Amniotic epithelial cell (primary cell): ENCODE results near the gene NPM1.
"Not testable (repeated sequence)": the region's sequence is repeated elsewhere in the genome, so short reads cannot be mapped to it uniquely, and the experiment has no call there.

Experiments
- DNase-seq: peaks from one replicate; pipeline ENCODE4 v3.0.0-alpha.2; 2010; ENCODE audit warnings: low read depth

NPM1 gene

GRCh38 chr5:171413153-171413910 lies 25.7 kb downstream of the NPM1 start:
- DNase-seq: no peak

- not testable (repeated sequence) for DNase-seq
Observed at GRCh38 chr5:171413993-171414392, 26.3 kb downstream of the NPM1 start.

GRCh38 chr5:171415115-171415730 lies 27.6 kb downstream of the NPM1 start:
- DNase-seq: no peak

GRCh38 chr5:171416160-171417049 lies 28.8 kb downstream of the NPM1 start:
- no peak for DNase-seq

- peak; percentile 70 for DNase-seq
Observed at GRCh38 chr5:171418316-171418981, 30.8 kb downstream of the NPM1 start.

- DNase-seq: peak; percentile 78
Observed at GRCh38 chr5:171418982-171419687, 31.5 kb downstream of the NPM1 start, which contains the start of gene FGF18. FGF18 (plus strand) TSS chr5:171419647; CDS start chr5:171420200, 553 bp downstream.

- no peak for DNase-seq
Observed at GRCh38 chr5:171419688-171420430, 32.2 kb downstream of the NPM1 start.

- DNase-seq: peak; percentile 78
Observed at GRCh38 chr5:171420431-171421241, 33.0 kb downstream of the NPM1 start.

- no peak for DNase-seq
Observed at GRCh38 chr5:171421331-171422262, 33.9 kb downstream of the NPM1 start.

GRCh38 chr5:171422495-171422894 lies 34.8 kb downstream of the NPM1 start:
- DNase-seq: no peak

GRCh38 chr5:171422902-171423663 lies 35.4 kb downstream of the NPM1 start:
- DNase-seq: no peak

GRCh38 chr5:171424726-171425125 lies 37.1 kb downstream of the NPM1 start:
- peak; percentile 34 for DNase-seq

GRCh38 chr5:171425596-171426244 lies 38.1 kb downstream of the NPM1 start:
- no peak for DNase-seq

- DNase-seq: no peak
Observed at GRCh38 chr5:171426266-171426665, 38.6 kb downstream of the NPM1 start.

GRCh38 chr5:171426680-171427079 lies 39.0 kb downstream of the NPM1 start:
- DNase-seq: no peak

- peak; percentile 80 for DNase-seq
Observed at GRCh38 chr5:171427318-171428167, 39.9 kb downstream of the NPM1 start.
